ENCODE results near the gene CEP131. TPM values are rescaled to one million over a fixed set of nuclear protein-coding genes. Genes with fewer than 3 reads are reported as not detected.

The CEP131 gene
- total RNA-seq, 1 donor from 2014 or later, result 28.7 TPM

- H3K4me3 ChIP-seq (ENCODE audit: low read depth, low read length), result no peak overlapping the region
- no peak for DNase-seq (ENCODE audit: low read depth)
- TF ChIP-seq CTCF (conservative IDR thresholded peaks at IDR 0.05; ENCODE audit: low read depth, low read length), result no peak
Measured at GRCh38 chr17:81243333-81243664, 20.5 kb upstream of the CEP131 start.

- no peak for DNase-seq (ENCODE audit: low read depth)
- no peak for TF ChIP-seq CTCF (conservative IDR thresholded peaks at IDR 0.05; ENCODE audit: low read depth, low read length)
- no peak overlapping the region for H3K4me3 ChIP-seq (ENCODE audit: low read depth, low read length)
Measured at GRCh38 chr17:81242421-81243332, 19.9 kb upstream of the CEP131 start.

- TF ChIP-seq CTCF (conservative IDR thresholded peaks at IDR 0.05; ENCODE audit: low read depth, low read length), result peak; percentile 73
Measured at GRCh38 chr17:81241648-81242420, 19.1 kb upstream of the CEP131 start.

GRCh38 chr17:81241203-81241602 lies 18.4 kb upstream of the CEP131 start:
- DNase-seq (ENCODE audit: low read depth), result no peak
- H3K4me3 ChIP-seq (ENCODE audit: low read depth, low read length), result no peak overlapping the region
- TF ChIP-seq CTCF (conservative IDR thresholded peaks at IDR 0.05; ENCODE audit: low read depth, low read length), result no peak

More at GRCh38 chr17:81241648-81242420, 19.1 kb upstream of the CEP131 start:
- no peak for DNase-seq (ENCODE audit: low read depth)
- H3K4me3 ChIP-seq (ENCODE audit: low read depth, low read length), result no peak overlapping the region

GRCh38 chr17:81240761-81241160 lies 18.0 kb upstream of the CEP131 start:
- DNase-seq (ENCODE audit: low read depth), result no peak
- no peak overlapping the region for H3K4me3 ChIP-seq (ENCODE audit: low read depth, low read length)
- no peak for TF ChIP-seq CTCF (conservative IDR thresholded peaks at IDR 0.05; ENCODE audit: low read depth, low read length)

GRCh38 chr17:81239714-81240555 lies 17.2 kb upstream of the CEP131 start:
- H3K4me3 ChIP-seq (ENCODE audit: low read depth, low read length), result peak overlapping the region; percentile 94
- no peak for TF ChIP-seq CTCF (conservative IDR thresholded peaks at IDR 0.05; ENCODE audit: low read depth, low read length)
- DNase-seq (ENCODE audit: low read depth), result no peak

Measured in epithelial cell of proximal tubule (primary cell).